ENCODE measurements around the gene SARDH. TPM values are rescaled to one million over a fixed set of nuclear protein-coding genes. Genes with fewer than 3 reads are reported as not detected.

The SARDH gene
- polyA plus RNA-seq, 1 donor from 2014 or later: not detected

- Histone ChIP-seq H3K9me3 (ENCODE audit: low read length) (no peaks in the 10 kb centered on the region), H4K20me1 (ENCODE audit: insufficient read depth) (no peaks in the 10 kb centered on the region), H3K27me3 (ENCODE audit: insufficient read depth, low read depth, low read length) (no peaks in the 10 kb centered on the region), H3K36me3 (ENCODE audit: insufficient read depth, low read length) (no peaks in the 10 kb centered on the region), H3K4me3 (ENCODE audit: low read length) (no peak overlapping the region), H3K9me2 (ENCODE audit: insufficient read depth, low read length) (no peaks in the 10 kb centered on the region), H3K79me2 (replicated peaks; ENCODE audit: insufficient read depth, low read length) (no peaks in the 10 kb centered on the region), H3K9ac (ENCODE audit: low read length) (no peak overlapping the region), H3K4me2 (ENCODE audit: low read length) (no peak overlapping the region), H2AFZ (ENCODE audit: low read depth, low read length) (no peak overlapping the region), H3K27ac (ENCODE audit: low read length) (no peak overlapping the region), H3F3A (ENCODE audit: insufficient read depth, low read length, poor library complexity, severe bottlenecking) (no peaks in the 10 kb centered on the region)
- TF ChIP-seq REST (IDR thresholded peaks at IDR 0.05; ENCODE audit: borderline replicate concordance) (no peak), CTCF (IDR thresholded peaks at IDR 0.05; ENCODE audit: poor library complexity, severe bottlenecking) (no peak), TAF1 (IDR thresholded peaks at IDR 0.05; ENCODE audit: low read depth) (no peak), EP300 (conservative IDR thresholded peaks at IDR 0.05; ENCODE audit: poor library complexity, severe bottlenecking) (no peak), RAD21 (conservative IDR thresholded peaks at IDR 0.05) (no peak)
These were observed 82.5 kb downstream of the SARDH start for GRCh38 chr9:133655701-133656100.

- Histone ChIP-seq H3K9me2 (ENCODE audit: insufficient read depth, low read length) (no peaks in the 10 kb centered on the region), H3K4me2 (ENCODE audit: low read length) (no peak overlapping the region), H3K9me3 (ENCODE audit: low read length) (no peaks in the 10 kb centered on the region), H4K20me1 (ENCODE audit: insufficient read depth) (no peaks in the 10 kb centered on the region), H3K36me3 (ENCODE audit: insufficient read depth, low read length) (no peaks in the 10 kb centered on the region), H2AFZ (ENCODE audit: low read depth, low read length) (no peak overlapping the region), H3K27ac (ENCODE audit: low read length) (no peak overlapping the region), H3K79me2 (replicated peaks; ENCODE audit: insufficient read depth, low read length) (no peaks in the 10 kb centered on the region), H3F3A (ENCODE audit: insufficient read depth, low read length, poor library complexity, severe bottlenecking) (no peaks in the 10 kb centered on the region), H3K9ac (ENCODE audit: low read length) (peak overlapping the region; percentile 16), H3K27me3 (ENCODE audit: insufficient read depth, low read depth, low read length) (no peaks in the 10 kb centered on the region), H3K4me3 (ENCODE audit: low read length) (no peak overlapping the region)
- TF ChIP-seq MXI1 (conservative IDR thresholded peaks at IDR 0.05; ENCODE audit: poor library complexity, severe bottlenecking): no peak
- no peak for TF ChIP-seq EP300 (conservative IDR thresholded peaks at IDR 0.05; ENCODE audit: poor library complexity, severe bottlenecking)
- TF ChIP-seq SMC3 (conservative IDR thresholded peaks at IDR 0.05; ENCODE audit: poor library complexity): no peak
- TF ChIP-seq RAD21 (conservative IDR thresholded peaks at IDR 0.05): no peak
- TF ChIP-seq CTCF (IDR thresholded peaks at IDR 0.05; ENCODE audit: poor library complexity, severe bottlenecking): no peak
These were observed 83.2 kb downstream of the SARDH start for GRCh38 chr9:133654736-133655657.

Data from neural cell (in vitro differentiated cells).